NOMO-1 treated with DMSO at 0.1 percent for 48 hours (cell line): ENCODE measurements around the gene TET1.
"Not testable (repeated sequence)": the region's sequence is repeated elsewhere in the genome, so short reads cannot be mapped to it uniquely, and the experiment has no call there.

ENCODE experiments used
- DNase-seq: peaks from one replicate; lab custom pipeline; 2025; ENCODE audit not compliant: unreplicated experiment; lab: John Stamatoyannopoulos, UW

The TET1 gene

GRCh38 chr10:68604441-68604840, 44.3 kb downstream of the TET1 start:
- DNase-seq = no peak

DNA sequence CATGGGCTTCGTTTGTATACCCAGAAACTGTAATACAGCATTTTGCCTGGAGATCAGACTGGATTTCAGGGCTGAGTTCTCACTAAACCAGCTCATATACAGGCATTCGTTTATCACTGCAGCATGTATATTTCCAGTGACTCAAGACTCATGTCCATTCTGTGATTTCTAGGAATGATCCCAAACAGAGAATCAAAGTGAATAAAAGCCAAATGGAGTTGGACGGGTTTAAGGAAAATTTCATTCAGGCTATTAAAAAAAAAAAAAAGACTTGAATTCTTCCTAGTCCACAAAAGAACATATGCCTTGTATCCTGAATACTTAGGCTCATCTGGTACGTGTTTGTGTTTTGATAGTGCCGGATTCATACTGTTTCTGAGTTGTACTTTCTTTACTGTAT, 46.8 kb downstream of the TET1 start:
- no peak for DNase-seq

- not testable (repeated sequence) for DNase-seq
Measured at GRCh38 chr10:68610023-68610422, 49.9 kb downstream of the TET1 start.

- DNase-seq = no peak
Measured at GRCh38 chr10:68611227-68611626, 51.1 kb downstream of the TET1 start.

DNA sequence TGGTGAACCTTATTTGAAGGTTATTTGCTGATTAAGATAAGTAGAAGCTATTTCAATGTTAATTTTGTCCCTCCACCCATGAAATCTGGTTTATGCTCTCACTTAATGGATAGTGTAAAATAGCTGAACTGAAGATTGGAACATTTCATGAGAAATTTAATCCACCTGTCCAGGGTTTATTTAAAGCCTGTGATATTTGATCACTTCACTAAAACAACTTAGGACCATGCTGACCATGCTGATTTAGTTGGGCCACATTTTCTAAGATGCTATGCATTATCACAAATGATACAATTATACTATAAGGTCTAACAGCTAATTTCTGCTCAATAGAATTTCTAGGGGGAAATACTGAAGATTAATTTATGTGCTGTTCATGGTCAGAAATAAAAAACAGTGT, 53.8 kb downstream of the TET1 start:
- DNase-seq = not testable (repeated sequence)

GRCh38 chr10:68617691-68618090, 57.6 kb downstream of the TET1 start:
- not testable (repeated sequence) for DNase-seq

- DNase-seq = no peak
Measured at GRCh38 chr10:68618234-68618633, 58.1 kb downstream of the TET1 start.

GRCh38 chr10:68619595-68619994, 59.5 kb downstream of the TET1 start:
- DNase-seq = no peak

DNA sequence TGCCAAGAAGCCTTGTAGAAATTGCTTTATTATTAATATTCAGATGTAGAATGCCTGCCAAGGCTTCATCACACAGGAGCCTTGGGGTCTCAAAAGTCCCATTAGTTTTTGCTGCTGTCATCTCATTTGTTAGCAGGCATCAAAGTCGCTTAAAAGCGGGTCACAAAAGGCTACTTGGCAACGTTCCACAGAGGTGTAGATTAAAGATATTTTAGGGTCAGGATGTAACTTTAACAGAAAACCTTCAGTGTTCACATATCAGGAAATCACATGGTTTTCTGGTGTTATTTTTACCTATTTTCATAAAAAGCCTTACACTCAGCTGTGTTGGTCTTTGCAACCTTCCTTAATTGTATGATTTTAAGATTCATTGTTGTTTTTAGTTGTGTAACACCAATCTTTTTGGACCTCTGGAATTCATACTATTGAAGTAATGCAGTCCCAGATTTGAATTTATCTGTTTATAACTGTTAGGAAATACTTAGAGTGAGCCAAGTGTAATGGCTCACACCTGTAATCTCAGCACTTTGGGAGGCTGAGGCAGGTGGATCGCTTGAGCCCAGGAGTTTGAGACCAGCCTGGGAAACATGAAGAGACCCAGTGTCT, 65.3 kb downstream of the TET1 start:
- no peak for DNase-seq

DNA sequence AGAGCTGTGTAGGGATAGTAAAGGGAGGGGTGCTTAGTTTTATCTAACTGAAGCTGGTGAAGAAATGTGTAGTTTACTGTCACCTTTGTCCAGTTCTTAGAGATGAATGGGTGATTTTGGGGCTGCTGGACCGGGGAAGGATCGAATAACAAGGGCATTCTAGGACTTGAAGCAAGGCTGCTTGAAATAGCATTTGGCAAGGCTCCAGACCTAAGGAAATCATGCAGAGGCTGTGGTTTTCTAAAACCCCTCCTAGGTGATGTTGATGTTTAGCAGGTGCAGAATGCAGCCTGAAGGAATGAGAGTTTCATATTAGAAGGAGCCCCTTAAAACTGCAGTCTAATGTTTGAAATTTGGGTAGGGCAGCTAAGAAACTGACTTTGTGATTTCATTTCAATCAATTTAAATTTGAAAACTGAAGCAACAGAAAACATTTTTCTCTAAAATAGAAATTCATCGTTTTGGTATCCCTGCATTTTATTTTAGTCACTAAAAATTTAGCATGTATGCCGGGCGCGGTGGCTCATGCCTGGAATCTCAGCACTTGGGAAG, 68.5 kb downstream of the TET1 start:
- DNase-seq = no peak

- DNase-seq = not testable (repeated sequence)
Measured at GRCh38 chr10:68632271-68632560, 72.1 kb downstream of the TET1 start.

- DNase-seq = no peak
Measured at GRCh38 chr10:68633281-68633680, 73.1 kb downstream of the TET1 start.

DNA sequence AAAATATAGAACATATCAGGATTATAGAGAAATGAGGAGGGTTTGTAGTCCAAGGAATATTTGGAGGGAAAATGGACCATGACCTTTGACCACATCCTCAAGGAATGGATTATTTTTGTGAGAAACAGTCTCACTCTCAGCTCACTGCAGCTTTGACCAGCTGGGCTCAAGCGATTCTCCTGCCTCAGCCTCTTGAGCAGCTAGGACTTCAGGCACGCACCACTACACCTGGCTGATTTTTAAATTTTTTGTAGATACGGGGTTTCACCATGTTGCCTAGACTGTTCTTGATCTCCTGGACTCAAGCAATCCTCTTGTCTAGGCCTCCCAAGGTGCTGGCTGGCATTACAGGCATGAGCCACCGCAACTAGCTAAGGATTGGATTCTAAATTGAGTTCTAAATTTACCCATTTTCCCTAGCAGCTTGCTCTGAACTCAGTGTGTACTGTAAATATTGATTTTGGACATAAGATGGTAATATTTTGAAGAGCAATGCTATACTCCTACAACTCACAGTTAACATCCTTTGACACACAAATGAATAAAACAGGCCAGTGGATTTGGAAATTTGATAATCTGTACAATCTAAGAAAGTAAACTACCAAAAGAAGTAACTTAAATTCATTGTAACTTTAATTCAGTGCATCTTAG, 73.8 kb downstream of the TET1 start:
- DNase-seq = no peak

DNA sequence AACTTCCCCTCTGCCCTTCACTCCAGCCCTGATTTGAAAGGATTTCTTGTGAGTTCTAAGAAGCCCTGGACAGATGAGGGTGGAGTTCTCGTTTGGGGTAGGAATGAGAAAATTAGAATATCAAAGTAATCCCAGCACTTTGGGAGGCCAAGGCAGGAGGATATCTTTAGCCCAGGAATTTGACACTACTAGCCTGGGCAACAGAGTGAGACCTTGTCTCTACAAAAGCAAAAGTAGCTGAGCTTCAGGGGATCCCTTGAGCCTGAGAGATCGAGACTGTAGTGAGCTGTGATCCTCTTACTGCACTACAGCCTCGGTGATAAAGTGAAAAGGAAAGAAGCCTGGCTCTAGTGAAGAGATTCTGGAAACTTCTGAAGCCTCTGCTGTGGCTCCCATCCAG, 76.2 kb downstream of the TET1 start:
- no peak for DNase-seq

GRCh38 chr10:68643550-68643949, 83.4 kb downstream of the TET1 start:
- not testable (repeated sequence) for DNase-seq

GRCh38 chr10:68647672-68648341, 87.7 kb downstream of the TET1 start:
- peak; percentile 16 for DNase-seq

DNA sequence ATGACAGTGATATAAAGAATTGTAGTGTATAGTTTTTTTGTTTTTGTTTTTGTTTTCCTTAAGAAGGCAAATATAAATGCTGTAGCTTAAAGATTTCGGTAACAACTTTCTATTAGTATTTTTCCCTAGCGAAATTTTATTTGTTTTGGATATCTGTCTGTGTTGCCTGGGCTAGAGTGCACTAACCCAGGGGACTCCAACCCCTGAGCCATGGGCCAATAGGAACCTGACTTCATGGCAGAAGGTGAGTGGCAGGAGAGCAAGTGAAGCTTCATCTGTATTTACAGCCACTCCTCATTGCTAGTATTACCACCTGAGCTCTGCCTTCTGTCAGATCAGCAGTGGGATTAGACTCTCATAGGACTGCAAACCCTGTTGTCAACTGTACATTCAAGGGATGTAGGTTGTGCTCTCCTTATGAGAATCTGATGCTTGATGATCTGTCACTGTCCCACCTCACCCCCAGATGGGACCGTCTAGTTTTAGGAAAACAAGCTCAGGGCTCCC, 95.5 kb downstream of the TET1 start:
- no peak for DNase-seq

DNA sequence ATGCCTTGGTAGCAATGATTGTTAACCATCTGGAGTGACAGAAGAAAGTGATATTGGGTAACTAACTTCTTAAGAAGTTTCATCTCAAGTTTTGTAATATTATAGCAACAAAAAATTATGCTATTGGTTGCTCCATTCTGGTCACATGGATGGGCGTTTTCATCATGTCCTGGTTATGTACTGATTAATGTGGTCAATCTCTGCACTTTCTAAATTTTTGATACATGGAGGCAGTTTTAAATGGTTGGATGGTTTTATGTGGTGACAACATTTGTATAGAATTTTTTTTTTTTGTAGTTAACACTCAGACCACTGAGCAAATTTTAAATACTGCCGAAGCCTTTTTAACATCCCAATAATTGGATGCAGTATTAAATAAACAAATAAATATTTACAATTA, 105.7 kb downstream of the TET1 start:
- DNase-seq = no peak

GRCh38 chr10:68666280-68666760, 106.2 kb downstream of the TET1 start:
- DNase-seq = no peak

DNA sequence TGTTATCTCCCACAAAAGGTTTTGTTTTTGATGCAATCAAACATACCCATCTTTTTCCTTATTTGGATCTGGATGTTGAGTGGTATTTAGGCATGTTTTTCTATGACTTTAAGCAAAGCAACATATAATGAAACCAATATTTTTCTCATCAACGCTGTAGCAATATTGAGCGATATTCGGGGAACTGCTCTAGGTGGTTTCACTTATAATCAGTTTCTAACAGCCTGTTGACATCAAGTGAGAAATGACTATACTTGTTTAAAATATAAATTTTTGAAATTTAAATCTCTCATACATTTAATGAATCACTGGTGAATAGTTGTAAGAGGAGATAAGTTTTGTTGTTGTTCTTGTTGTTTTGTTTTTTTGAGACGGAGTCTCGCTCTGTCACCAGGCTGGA, 108.1 kb downstream of the TET1 start:
- no peak for DNase-seq

GRCh38 chr10:68668972-68669371, 108.8 kb downstream of the TET1 start:
- DNase-seq = no peak

DNA sequence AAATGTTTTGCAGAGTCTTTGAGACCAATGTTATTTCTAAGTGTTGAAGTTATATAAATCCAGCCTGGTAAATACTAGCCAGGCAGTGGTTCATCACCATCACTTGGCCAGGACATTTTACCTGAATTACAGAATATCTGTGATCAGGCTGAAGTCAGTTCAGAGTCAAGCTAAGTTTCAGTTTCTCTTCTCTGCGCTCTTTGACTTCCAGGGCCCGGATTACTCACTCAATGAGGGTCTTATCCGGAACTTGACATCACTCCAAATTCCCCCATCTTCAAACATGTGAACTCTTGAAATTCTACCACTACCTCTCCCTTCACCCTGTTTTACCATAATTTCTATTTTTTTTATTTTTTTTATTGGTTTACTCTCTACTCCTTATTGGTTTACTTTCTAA, 124.3 kb downstream of the TET1 start:
- DNase-seq = no peak
